Mesothelial cell of epicardium (in vitro differentiated cells): Measurements from ENCODE around the gene FRMD4A. TPM values are rescaled to one million over a fixed set of nuclear protein-coding genes. Genes with fewer than 3 reads are reported as not detected.

Experiments used
- DNase-seq, 2 experiments: peaks; one replicate each; pipeline ENCODE4 v3.0.0; 2021; ENCODE audit warnings: low spot score in 2 of 2; ENCODE audit not compliant: unreplicated experiment in 2 of 2
- H3K27ac Mint-ChIP-seq: 2 replicates; pipeline ENCODE4 v1.8.0; 2021; ENCODE audit warnings: mixed read lengths
- H3K27me3 Mint-ChIP-seq: 2 replicates; pipeline ENCODE4 v1.8.0; 2021; ENCODE audit warnings: low read depth, mixed read lengths
- H3K36me3 Mint-ChIP-seq: 2 replicates; pipeline ENCODE4 v1.8.0; 2021; ENCODE audit warnings: mixed read lengths
- H3K4me1 Mint-ChIP-seq: 2 replicates; pipeline ENCODE4 v1.8.0; 2021; ENCODE audit warnings: mixed read lengths
- H3K4me3 Mint-ChIP-seq: 2 replicates; pipeline ENCODE4 v1.8.0; 2021; ENCODE audit warnings: mild to moderate bottlenecking, moderate library complexity, mixed read lengths
- H3K9me3 Mint-ChIP-seq: 2 replicates; pipeline ENCODE4 v1.8.0; 2021; ENCODE audit warnings: mixed read lengths
- CTCF ChIP-seq: fragments of 200-600 bp; sonication (generic); IDR thresholded peaks from one replicate; pipeline ENCODE4 v1.5.0; 2021; ENCODE audit warnings: antibody characterized with exemption; ENCODE audit not compliant: unreplicated experiment
- total RNA-seq: library from RNA; stranded (reverse); gene quantifications from 3 replicates; pipeline ENCODE4 v1.2.1, GENCODE V29; 2021

Gene FRMD4A
- total RNA-seq, 1 donor from 2014 or later: 45.0 TPM

- DNase-seq: no peak
- Mint-ChIP-seq H3K4me3 (peak overlapping the region; percentile 5), H3K9me3 (no peaks in the 10 kb centered on the region), H3K36me3 (peaks cover 21% of the 10 kb centered on the region), H3K27ac (peak overlapping the region; percentile 80), H3K4me1 (peaks cover 18% of the 10 kb centered on the region), H3K27me3 (no peaks in the 10 kb centered on the region)
- TF ChIP-seq CTCF: no peak
These were observed 601.0 kb downstream of the FRMD4A start for GRCh38 chr10:13729586-13730305.

GRCh38 chr10:13728898-13729535 is 601.7 kb downstream of the FRMD4A start:
- H3K9me3 Mint-ChIP-seq: no peaks in the 10 kb centered on the region
- peaks cover 18% of the 10 kb centered on the region for H3K36me3 Mint-ChIP-seq
- H3K4me1 Mint-ChIP-seq: peaks cover 18% of the 10 kb centered on the region
- H3K4me3 Mint-ChIP-seq: no peak overlapping the region
- no peak for TF ChIP-seq CTCF
- H3K27me3 Mint-ChIP-seq: no peaks in the 10 kb centered on the region
- no peak for DNase-seq
- H3K27ac Mint-ChIP-seq: peak overlapping the region; percentile 26

DNA sequence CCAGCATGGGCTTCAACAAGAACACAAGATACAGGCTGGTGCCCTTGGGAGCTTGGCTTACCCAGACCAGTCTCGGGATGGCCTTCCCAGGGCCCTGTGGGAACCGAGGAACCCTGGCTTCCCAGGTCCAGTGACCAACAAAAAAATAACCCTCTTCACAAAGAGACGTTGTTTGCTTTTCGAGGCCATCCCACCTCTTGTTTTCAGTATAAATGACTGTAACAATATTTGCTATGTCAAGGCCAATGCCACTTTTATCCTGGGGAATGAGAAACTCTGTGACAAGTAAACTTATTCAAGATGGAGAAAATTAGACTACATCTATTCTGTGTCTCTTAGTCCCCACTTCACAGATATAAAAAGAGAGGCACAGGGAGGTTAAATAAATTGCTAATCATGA is 605.1 kb downstream of the FRMD4A start:
- no peak for DNase-seq
- peaks cover 18% of the 10 kb centered on the region for H3K36me3 Mint-ChIP-seq
- peaks cover 3% of the 10 kb centered on the region for H3K9me3 Mint-ChIP-seq
- TF ChIP-seq CTCF: no peak
- peaks cover 18% of the 10 kb centered on the region for H3K4me1 Mint-ChIP-seq
- no peak overlapping the region for H3K27ac Mint-ChIP-seq
- H3K4me3 Mint-ChIP-seq: no peak overlapping the region
- H3K27me3 Mint-ChIP-seq: no peaks in the 10 kb centered on the region

- Mint-ChIP-seq H3K4me1 (peaks cover 8% of the 10 kb centered on the region), H3K9me3 (peaks cover 7% of the 10 kb centered on the region), H3K4me3 (no peak overlapping the region), H3K36me3 (peaks cover 22% of the 10 kb centered on the region), H3K27me3 (no peaks in the 10 kb centered on the region), H3K27ac (no peak overlapping the region)
- no peak for TF ChIP-seq CTCF
- DNase-seq: no peak
These were observed 606.2 kb downstream of the FRMD4A start for GRCh38 chr10:13724484-13724883.

GRCh38 chr10:13722747-13723653 is 607.7 kb downstream of the FRMD4A start:
- Mint-ChIP-seq H3K36me3 (peaks cover 22% of the 10 kb centered on the region), H3K27me3 (no peaks in the 10 kb centered on the region), H3K4me3 (no peak overlapping the region), H3K4me1 (peaks cover under 1% of the 10 kb centered on the region), H3K9me3 (peaks cover 7% of the 10 kb centered on the region), H3K27ac (no peak overlapping the region)
- DNase-seq: no peak
- TF ChIP-seq CTCF: no peak
